Stimulated activated CD8-positive, alpha-beta memory T cell treated with anti-CD3 and anti-CD28 coated beads, Interleukin-7, amount 100 ng/mL, for 1 hour (primary cell): Measurements from ENCODE around the gene ELMO1.

ENCODE experiments used
- DNase-seq, 2 donors: peaks; one replicate each; pipeline ENCODE4 v3.0.0-alpha.2; 2020; ENCODE audit warnings: low read depth in 2 of 2

Gene ELMO1

GRCh38 chr7:37052705-37053104 lies 396.0 kb downstream of the ELMO1 start:
- DNase-seq, result no peak

- no peak for DNase-seq
Measured at GRCh38 chr7:37050801-37051200, 397.9 kb downstream of the ELMO1 start.

GRCh38 chr7:37048674-37049073 lies 400.0 kb downstream of the ELMO1 start:
- no peak for DNase-seq

DNA sequence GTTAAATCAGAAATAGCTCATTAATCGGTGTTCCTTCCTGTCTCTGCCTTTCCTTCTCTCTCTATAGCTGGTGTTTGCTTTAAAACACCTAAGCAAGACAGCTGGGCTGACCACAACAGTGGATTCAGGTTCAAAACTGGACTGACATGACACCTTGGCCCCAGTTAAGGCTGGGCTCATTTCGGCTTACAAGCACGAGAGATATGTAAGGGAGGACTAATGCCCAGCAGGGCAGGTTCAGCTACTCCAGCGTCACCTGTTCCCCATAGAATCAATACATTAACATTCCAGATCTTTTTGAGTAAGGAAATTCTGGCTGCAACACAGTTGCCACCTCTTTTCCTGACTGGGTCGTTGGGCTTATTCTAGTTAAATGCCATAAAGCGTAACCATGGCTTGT lies 401.4 kb downstream of the ELMO1 start:
- DNase-seq, result no peak

DNA sequence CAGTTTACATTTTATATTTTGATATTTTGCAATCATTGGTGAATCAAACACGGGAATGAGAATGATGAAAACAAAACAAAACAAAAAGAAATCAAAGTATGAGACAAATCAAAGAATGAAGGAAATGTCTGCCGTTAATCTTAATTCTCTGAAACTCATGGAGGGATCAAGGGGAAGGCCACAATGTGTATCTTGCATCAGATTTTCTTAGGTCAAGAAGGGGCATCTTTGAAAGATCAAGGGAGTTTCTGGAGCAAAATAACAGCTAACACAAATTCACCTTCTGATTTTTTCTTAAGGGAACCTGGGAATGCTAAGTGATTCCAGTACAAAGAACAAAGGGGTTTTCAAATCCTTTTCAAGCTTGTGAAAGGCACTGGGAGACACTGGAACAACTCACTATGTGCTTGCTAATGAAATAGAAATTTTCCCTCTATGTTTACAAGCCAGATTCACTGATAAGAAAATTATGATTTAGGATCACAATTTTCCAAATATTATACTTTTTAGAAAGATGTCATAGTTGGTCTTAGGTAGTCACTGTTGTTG lies 402.1 kb downstream of the ELMO1 start:
- no peak for DNase-seq

GRCh38 chr7:37045681-37046179 lies 402.9 kb downstream of the ELMO1 start:
- DNase-seq, result no peak

- DNase-seq, result no peak
Measured at GRCh38 chr7:37041461-37041860, 407.2 kb downstream of the ELMO1 start.

DNA sequence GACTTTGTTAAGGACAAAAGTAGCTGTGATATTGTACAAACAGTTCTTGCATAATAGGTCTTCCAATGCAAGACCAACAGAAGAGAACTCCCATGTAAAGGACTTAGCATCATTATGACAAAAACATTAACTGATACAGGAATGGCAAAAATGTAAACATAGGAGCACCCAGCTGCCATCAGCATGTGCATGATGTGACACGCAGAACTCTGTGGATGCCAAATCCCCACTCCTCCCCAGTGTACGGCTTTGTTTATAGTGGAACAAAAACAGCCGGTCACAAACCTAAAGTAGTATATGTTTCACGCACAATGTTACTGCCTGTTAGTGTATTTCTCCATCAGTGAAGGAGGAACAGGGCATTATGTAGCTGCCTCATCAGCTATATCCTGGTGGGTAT lies 408.3 kb downstream of the ELMO1 start:
- no peak for DNase-seq

DNA sequence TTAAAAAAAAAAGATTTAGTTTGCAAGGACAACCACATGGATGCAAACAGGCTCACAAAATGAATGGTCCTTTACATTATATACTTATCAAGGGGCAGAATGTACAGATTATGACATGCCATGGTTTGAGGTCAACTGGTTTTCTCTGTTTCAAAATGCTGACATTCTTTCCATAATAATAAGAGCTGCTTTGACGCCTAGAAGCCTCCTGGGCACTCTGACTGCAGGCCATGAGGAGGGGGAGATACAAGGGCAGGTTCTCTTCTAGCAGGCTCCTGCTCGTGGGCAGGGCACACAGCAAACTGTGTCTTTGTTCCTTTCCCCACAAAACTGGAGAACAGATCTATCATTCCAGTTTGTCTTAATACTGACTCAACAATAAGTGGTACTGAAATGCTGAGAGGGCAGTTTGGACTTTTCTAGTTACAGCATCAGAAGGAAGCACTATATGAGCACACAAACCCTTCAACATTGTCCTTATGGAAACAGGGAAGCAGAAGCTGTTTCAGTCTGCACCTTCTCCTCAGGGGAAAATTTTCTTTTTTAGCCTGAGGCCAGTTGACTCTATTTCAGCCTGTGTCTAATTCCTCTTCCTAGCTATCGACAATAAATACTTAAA lies 409.4 kb downstream of the ELMO1 start:
- no peak for DNase-seq

- DNase-seq, result no peak
Measured at GRCh38 chr7:37038706-37039105, 410.0 kb downstream of the ELMO1 start.

DNA sequence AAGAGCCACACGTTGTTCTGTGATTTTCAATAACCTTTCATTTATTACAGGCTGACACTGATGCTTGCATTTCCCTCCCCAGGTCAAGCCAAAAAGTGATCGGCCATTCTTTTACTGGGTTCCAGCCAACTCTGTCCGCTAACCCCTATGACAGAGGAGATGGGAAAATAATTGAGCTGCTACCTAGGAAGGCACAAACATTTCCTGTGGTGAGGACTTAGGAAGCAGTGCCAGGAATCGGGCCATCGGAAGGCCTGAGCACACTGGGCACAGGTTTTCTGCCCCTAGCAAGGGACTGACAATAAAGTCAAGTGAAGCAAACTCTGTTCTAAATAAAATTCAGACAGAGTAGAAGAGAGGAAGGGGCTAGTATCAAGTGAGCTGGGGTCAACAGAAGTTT lies 411.4 kb downstream of the ELMO1 start:
- DNase-seq, result no peak

- DNase-seq, result no peak
Measured at GRCh38 chr7:37035631-37036030, 413.0 kb downstream of the ELMO1 start.

- DNase-seq, result no peak
Measured at GRCh38 chr7:37033141-37033540, 415.5 kb downstream of the ELMO1 start.

- no peak for DNase-seq
Measured at GRCh38 chr7:37032258-37032601, 416.4 kb downstream of the ELMO1 start.

GRCh38 chr7:37031571-37032257 lies 416.9 kb downstream of the ELMO1 start:
- DNase-seq, result peak in 1 of 2 donors; percentile 1

DNA sequence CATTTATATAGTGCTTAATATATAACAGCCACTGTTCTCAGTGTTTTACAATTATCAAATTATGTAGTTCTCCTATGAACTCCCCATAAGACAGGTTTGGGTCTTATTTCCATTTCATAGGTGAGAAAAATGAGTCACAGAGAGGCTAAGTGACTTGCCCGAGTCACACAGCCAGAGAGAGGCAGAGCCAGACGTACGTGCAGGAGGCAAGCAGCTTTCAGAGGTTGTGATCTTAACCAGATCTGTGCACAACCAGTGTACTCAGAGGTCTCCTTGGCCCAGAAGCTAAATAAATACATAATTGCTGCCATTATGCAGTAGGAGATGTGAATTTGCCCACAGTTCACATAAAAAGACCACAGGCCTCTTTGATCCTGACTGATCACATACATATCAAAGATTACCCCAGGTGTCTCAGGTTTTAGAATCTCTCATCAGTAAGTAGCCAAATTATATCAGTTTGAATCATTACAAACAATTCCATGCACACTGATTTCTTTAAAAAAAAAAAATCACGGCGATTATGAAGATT lies 419.7 kb downstream of the ELMO1 start:
- DNase-seq, result no peak

GRCh38 chr7:37027557-37028341 lies 420.9 kb downstream of the ELMO1 start:
- DNase-seq, result no peak

DNA sequence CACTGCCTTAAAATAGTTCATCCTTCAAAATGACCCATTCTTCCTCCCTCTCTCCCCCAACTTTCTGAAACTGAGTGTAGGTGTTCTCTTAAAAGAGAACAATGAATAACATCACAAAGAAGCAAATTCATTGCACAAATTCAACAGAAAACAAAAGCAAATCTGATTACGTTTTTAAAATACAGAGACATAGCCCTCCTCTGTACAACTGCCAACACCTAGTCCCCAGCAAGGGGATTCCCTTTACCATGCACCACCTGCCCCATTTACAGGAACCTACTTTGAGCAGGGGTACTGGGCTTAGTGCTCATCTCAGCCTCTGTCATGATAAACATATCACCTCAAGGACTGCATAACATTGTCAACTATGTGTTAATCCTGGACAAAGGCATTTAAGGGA lies 421.6 kb downstream of the ELMO1 start:
- DNase-seq, result no peak

GRCh38 chr7:37018954-37019353 lies 429.7 kb downstream of the ELMO1 start:
- no peak for DNase-seq

GRCh38 chr7:37016064-37016878 lies 432.4 kb downstream of the ELMO1 start:
- no peak for DNase-seq

GRCh38 chr7:37015353-37016034 lies 433.2 kb downstream of the ELMO1 start:
- no peak for DNase-seq
